ENCODE results near the gene NDFIP2.

NDFIP2 gene

DNA sequence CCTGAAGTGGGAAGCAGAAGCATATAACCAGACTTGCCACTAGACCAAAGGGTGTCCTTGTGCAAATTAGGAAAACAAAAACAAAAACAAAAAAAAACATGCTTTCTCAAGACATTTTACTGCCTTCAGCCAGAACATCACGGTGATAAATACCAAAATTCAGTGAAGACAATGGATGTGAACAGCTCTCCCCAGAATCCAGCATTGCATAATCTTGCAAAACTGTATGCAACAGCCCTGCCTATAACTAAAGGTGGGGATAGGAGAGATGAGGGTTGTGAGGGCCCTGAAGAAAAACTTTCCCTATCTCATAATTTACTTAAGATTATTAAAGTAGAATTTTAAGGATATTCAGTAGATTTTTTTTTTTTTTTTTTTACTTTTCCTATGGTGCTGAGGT, 24.9 kb upstream of the NDFIP2 start:
- TF ChIP-seq POLR2A (IDR thresholded peaks at IDR 0.05; ENCODE audit: extremely low read depth, insufficient read length), result no peak
- TF ChIP-seq, protein P1, sequence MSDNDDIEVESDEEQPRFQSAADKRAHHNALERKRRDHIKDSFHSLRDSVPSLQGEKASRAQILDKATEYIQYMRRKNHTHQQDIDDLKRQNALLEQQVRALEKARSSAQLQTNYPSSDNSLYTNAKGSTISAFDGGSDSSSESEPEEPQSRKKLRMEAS (IDR thresholded peaks at IDR 0.05; ENCODE audit: low read depth, low read length), result no peak
- no peak for TF ChIP-seq MYC (IDR thresholded peaks at IDR 0.05; ENCODE audit: low read depth, low read length)
- no peak overlapping the region for H3K4me3 ChIP-seq (ENCODE audit: low read depth, low read length)
- peak; percentile 42 for DNase-seq (ENCODE audit: low read depth)

DNA sequence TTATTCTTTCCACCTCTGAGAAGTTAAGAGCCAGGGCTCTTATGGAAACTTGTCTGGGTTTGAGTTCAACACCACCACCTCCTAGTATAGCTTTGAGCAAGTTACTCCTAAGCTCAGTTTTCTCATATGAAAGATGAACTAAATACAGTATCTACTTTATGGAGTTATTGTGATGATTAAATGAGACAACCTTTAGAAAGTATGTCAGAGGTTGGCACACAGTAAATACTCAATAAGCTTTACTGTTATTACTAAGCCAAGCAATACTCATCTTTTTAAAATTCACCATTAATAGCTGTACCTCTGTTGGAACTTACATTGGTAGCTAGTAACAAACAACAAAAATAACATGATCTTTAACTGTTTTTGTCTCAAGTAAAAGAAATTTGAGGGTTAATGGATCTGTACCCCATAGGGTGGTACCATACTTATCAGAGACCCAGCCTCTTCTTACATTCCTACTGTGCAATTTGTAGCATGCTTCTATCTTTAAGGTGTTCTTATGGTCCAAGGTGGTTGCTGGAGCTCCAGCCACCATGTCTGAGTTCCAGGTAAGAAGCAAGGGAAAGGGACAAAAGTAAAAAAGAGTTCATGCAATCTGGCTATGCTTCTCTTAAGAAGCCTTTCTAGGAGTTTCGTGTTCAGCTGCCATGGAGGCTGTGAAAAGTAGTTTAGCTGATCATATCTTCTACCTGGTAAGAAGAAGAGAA, 24.1 kb upstream of the NDFIP2 start:
- no peak overlapping the region for H3K4me3 ChIP-seq (ENCODE audit: low read depth, low read length)
- no peak for TF ChIP-seq POLR2A (IDR thresholded peaks at IDR 0.05; ENCODE audit: extremely low read depth, insufficient read length)
- TF ChIP-seq MYC (IDR thresholded peaks at IDR 0.05; ENCODE audit: low read depth, low read length), result no peak
- TF ChIP-seq, protein P2, sequence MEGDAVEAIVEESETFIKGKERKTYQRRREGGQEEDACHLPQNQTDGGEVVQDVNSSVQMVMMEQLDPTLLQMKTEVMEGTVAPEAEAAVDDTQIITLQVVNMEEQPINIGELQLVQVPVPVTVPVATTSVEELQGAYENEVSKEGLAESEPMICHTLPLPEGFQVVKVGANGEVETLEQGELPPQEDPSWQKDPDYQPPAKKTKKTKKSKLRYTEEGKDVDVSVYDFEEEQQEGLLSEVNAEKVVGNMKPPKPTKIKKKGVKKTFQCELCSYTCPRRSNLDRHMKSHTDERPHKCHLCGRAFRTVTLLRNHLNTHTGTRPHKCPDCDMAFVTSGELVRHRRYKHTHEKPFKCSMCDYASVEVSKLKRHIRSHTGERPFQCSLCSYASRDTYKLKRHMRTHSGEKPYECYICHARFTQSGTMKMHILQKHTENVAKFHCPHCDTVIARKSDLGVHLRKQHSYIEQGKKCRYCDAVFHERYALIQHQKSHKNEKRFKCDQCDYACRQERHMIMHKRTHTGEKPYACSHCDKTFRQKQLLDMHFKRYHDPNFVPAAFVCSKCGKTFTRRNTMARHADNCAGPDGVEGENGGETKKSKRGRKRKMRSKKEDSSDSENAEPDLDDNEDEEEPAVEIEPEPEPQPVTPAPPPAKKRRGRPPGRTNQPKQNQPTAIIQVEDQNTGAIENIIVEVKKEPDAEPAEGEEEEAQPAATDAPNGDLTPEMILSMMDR (IDR thresholded peaks at IDR 0.05; ENCODE audit: low read depth, low read length), result no peak
- TF ChIP-seq, protein P1 (IDR thresholded peaks at IDR 0.05; ENCODE audit: low read depth, low read length), result no peak
- no peak for DNase-seq (ENCODE audit: low read depth)

DNA sequence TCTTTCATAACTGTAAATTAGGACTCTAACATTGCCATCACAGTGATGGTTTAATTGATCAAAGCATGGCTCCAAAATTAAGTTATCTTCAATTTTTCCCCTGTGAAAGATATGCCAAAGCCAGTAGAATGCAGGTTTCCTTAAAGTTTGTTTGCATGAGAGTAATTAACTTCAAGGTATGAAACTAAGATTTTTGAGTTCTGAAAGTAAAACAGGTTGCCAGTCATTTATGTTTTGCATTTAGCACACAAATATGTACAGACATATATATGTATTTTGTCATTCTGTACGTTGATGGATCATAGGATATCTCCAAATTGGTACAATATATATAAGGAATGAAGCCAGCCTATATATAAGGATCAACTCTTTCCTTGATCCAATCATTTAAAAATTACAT, 23.6 kb upstream of the NDFIP2 start:
- TF ChIP-seq POLR2A (IDR thresholded peaks at IDR 0.05; ENCODE audit: extremely low read depth, insufficient read length) (no peak), MYC (IDR thresholded peaks at IDR 0.05; ENCODE audit: low read depth, low read length) (no peak)
- TF ChIP-seq, protein P1 (IDR thresholded peaks at IDR 0.05; ENCODE audit: low read depth, low read length), result no peak
- TF ChIP-seq, protein P2 (IDR thresholded peaks at IDR 0.05; ENCODE audit: low read depth, low read length), result no peak
- no peak for DNase-seq (ENCODE audit: low read depth)
- no peak overlapping the region for H3K4me3 ChIP-seq (ENCODE audit: low read depth, low read length)

DNA sequence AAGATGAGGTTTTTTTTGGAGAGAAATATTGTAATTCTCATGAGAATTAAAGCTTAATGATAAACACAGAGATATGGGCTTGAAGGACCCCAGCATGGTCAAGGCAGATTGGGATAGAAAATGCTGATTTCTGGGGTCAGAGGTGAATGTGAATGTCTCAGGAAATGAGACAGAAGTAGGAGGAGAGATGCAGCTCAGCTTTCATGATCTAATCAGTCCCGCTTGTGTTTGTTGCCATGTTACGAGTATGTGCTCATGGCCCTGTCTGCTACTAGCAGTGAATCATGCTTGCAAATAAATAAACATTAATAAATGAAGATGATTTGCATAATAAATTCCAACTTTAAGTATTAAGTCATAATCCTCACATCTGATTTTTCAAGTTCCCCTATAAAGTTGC, 23.0 kb upstream of the NDFIP2 start:
- H3K4me3 ChIP-seq (ENCODE audit: low read depth, low read length), result no peak overlapping the region
- no peak for TF ChIP-seq MYC (IDR thresholded peaks at IDR 0.05; ENCODE audit: low read depth, low read length)
- TF ChIP-seq POLR2A (IDR thresholded peaks at IDR 0.05; ENCODE audit: extremely low read depth, insufficient read length), result no peak
- TF ChIP-seq, protein P1 (IDR thresholded peaks at IDR 0.05; ENCODE audit: low read depth, low read length), result no peak
- TF ChIP-seq, protein P2 (IDR thresholded peaks at IDR 0.05; ENCODE audit: low read depth, low read length), result no peak
- DNase-seq (ENCODE audit: low read depth), result peak; percentile 31

DNA sequence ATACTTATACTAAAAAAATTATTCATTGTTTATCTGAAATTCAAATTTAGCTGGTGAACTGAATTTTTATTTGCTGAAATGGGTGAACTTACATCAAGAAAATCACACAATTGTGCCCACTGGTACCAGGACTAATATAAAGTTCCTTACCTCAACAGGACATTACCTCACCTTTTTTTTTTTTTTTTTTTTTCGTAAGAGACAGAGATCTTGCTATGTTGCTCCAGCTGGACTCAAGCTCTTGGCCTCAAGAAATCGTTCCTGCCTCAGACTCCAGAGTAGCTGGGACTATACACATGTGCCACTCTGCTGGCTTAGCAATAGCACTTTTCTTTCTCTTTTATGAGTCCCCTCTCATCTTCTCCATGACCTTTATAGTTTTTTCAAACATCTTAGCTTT, 22.5 kb upstream of the NDFIP2 start:
- H3K4me3 ChIP-seq (ENCODE audit: low read depth, low read length), result no peak overlapping the region
- TF ChIP-seq POLR2A (IDR thresholded peaks at IDR 0.05; ENCODE audit: extremely low read depth, insufficient read length), result no peak
- TF ChIP-seq, protein P2 (IDR thresholded peaks at IDR 0.05; ENCODE audit: low read depth, low read length), result no peak
- DNase-seq (ENCODE audit: low read depth), result no peak

DNA sequence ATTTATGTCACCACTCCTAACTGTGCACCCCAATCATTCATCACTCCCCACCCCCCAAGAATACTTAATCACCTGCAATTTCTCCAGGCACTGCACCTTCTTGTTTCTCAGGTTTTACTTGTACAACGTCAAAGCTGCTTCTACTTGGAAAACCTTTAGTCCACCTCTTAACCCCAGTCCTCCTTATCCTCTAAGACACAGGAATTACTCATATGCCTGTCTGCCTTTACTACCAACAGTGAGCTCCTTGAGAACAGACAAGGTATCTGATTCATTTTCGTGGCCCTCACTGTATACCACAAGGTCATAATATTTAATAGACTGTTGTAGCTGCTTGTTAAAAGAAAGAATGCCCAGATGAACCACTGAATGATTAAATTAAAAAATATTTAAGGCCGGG, 21.0 kb upstream of the NDFIP2 start:
- no peak for DNase-seq (ENCODE audit: low read depth)
- H3K4me3 ChIP-seq (ENCODE audit: low read depth, low read length), result no peak overlapping the region
- TF ChIP-seq, protein P2 (IDR thresholded peaks at IDR 0.05; ENCODE audit: low read depth, low read length), result no peak
- TF ChIP-seq MYC (IDR thresholded peaks at IDR 0.05; ENCODE audit: low read depth, low read length) (no peak), POLR2A (IDR thresholded peaks at IDR 0.05; ENCODE audit: extremely low read depth, insufficient read length) (no peak)
- TF ChIP-seq, protein P1 (IDR thresholded peaks at IDR 0.05; ENCODE audit: low read depth, low read length), result no peak
